CD14-positive monocyte (primary cell): Measurements from ENCODE around the gene ZNF536. TPM values are rescaled to one million over a fixed set of nuclear protein-coding genes. Genes with fewer than 3 reads are reported as not detected.
"Not testable (repeated sequence)": the region's sequence is repeated elsewhere in the genome, so short reads cannot be mapped to it uniquely, and the experiment has no call there.

Source experiments
- DNase-seq, 3 donors: peaks; one replicate each; pipeline ENCODE4 v3.0.0-alpha.2; 2011 to 2022
- H2AFZ ChIP-seq: 2 replicates; pipeline ENCODE4 v1.6.0; 2012; ENCODE audit warnings: mild to moderate bottlenecking, low read depth, low read length, inconsistent platforms; ENCODE audit not compliant: insufficient read depth, poor library complexity, severe bottlenecking
- H3K27ac ChIP-seq, 2 donors: 1 replicate in 1 of 2; 2 replicates in 1 of 2; pipeline ENCODE4 v1.5.1; 2012 to 2013; ENCODE audit warnings: low read length in 2 of 2, control low read depth in 1 of 2, inconsistent platforms in 1 of 2, low read depth in 1 of 2, mild to moderate bottlenecking in 1 of 2
- H3K27me3 ChIP-seq, 2 donors: one replicate each; pipeline versions ENCODE4 v1.6.0 to v1.6.1; 2011 to 2013; ENCODE audit warnings: low read length in 2 of 2; ENCODE audit not compliant: control insufficient read depth in 2 of 2, insufficient read depth in 2 of 2
- H3K36me3 ChIP-seq, 2 donors: replicated peaks in 1 of 2; 1 replicate in 1 of 2; 2 replicates in 1 of 2; pipeline versions ENCODE4 v1.5.1 to v1.6.1; 2012 to 2013; ENCODE audit warnings: low read length in 2 of 2, control low read depth in 1 of 2, inconsistent platforms in 1 of 2, mild to moderate bottlenecking in 1 of 2; ENCODE audit not compliant: insufficient read depth in 2 of 2, control insufficient read depth in 1 of 2
- H3K4me1 ChIP-seq, 2 donors: 1 replicate in 1 of 2; 2 replicates in 1 of 2; pipeline versions ENCODE4 v1.5.1 to v1.6.1; 2012 to 2013; ENCODE audit warnings: low read length in 2 of 2, control low read depth in 1 of 2, inconsistent platforms in 1 of 2, mild to moderate bottlenecking in 1 of 2, moderate library complexity in 1 of 2; ENCODE audit not compliant: insufficient read depth in 2 of 2, control insufficient read depth in 1 of 2
- H3K4me2 ChIP-seq: replicated peaks from 2 replicates; pipeline ENCODE3; 2012; ENCODE audit warnings: low read length, moderate library complexity, mild to moderate bottlenecking; ENCODE audit not compliant: poor library complexity, severe bottlenecking; ENCODE audit errors: extremely low read depth
- H3K4me3 ChIP-seq, 3 experiments: fragments of 200-600 bp in 1 of 3; sonication (generic) in 1 of 3; replicated peaks in 1 of 3; 1 replicate in 2 of 3; 2 replicates in 1 of 3; pipeline ENCODE4 v1.5.1; 2011 to 2013; ENCODE audit warnings: low read length in 3 of 3, mild to moderate bottlenecking in 3 of 3, control low read depth in 2 of 3, low read depth in 2 of 3, inconsistent platforms in 1 of 3, moderate library complexity in 1 of 3
- H3K79me2 ChIP-seq: 2 replicates; pipeline ENCODE4 v1.6.0; 2012; ENCODE audit warnings: mild to moderate bottlenecking, control low read depth, inconsistent platforms, low read length, moderate library complexity; ENCODE audit not compliant: insufficient read depth
- H3K9ac ChIP-seq: 2 replicates; pipeline ENCODE4 v1.6.0; 2017; ENCODE audit warnings: low read length, mild to moderate bottlenecking; ENCODE audit not compliant: insufficient read depth, poor library complexity, severe bottlenecking
- H3K9me3 ChIP-seq, 2 donors: replicated peaks in 1 of 2; 1 replicate in 1 of 2; 2 replicates in 1 of 2; pipeline versions ENCODE4 v1.5.1 to v1.6.1; 2012 to 2013; ENCODE audit warnings: low read length in 2 of 2, control low read depth in 1 of 2; ENCODE audit not compliant: control insufficient read depth in 1 of 2, insufficient read depth in 1 of 2
- H4K20me1 ChIP-seq: 2 replicates; pipeline ENCODE4 v1.6.0; 2012; ENCODE audit warnings: mild to moderate bottlenecking, low read length, control low read depth, moderate library complexity; ENCODE audit not compliant: insufficient read depth
- H3K27ac Mint-ChIP-seq, 7 donors: one replicate each; pipeline ENCODE4 v1.8.0; 2020; ENCODE audit warnings: mild to moderate bottlenecking in 7 of 7, mixed read lengths in 7 of 7, moderate library complexity in 6 of 7, inconsistent platforms in 2 of 7
- H3K27me3 Mint-ChIP-seq, 3 donors: one replicate each; pipeline ENCODE4 v1.8.0; 2021 to 2022; ENCODE audit warnings: low read depth in 3 of 3, mild to moderate bottlenecking in 3 of 3, mixed read lengths in 3 of 3, moderate library complexity in 3 of 3, inconsistent platforms in 1 of 3
- H3K36me3 Mint-ChIP-seq, 2 donors: one replicate each; pipeline ENCODE4 v1.8.0; 2020; ENCODE audit warnings: mixed read lengths in 2 of 2, inconsistent platforms in 1 of 2, mild to moderate bottlenecking in 1 of 2
- H3K4me1 Mint-ChIP-seq: one replicate; pipeline ENCODE4 v1.8.0; 2020; ENCODE audit warnings: mild to moderate bottlenecking, mixed read lengths
- H3K4me3 Mint-ChIP-seq, 2 donors: one replicate each; pipeline ENCODE4 v1.8.0; 2020; ENCODE audit warnings: mild to moderate bottlenecking in 2 of 2, mixed read lengths in 2 of 2, moderate library complexity in 1 of 2
- H3K9me3 Mint-ChIP-seq, 7 donors: one replicate each; pipeline ENCODE4 v1.8.0; 2020 to 2022; ENCODE audit warnings: mixed read lengths in 7 of 7, mild to moderate bottlenecking in 6 of 7, moderate library complexity in 6 of 7, inconsistent platforms in 2 of 7
- WGBS: methylation state at CpG from one replicate; pipeline ENCODE4 v1.1.5; 2013; ENCODE audit warnings: missing lambda C conversion rate; ENCODE audit not compliant: insufficient coverage; 5-methylcytosine and 5-hydroxymethylcytosine counted together
- intact Hi-C, 2 donors: fragments of 100-400 bp; cut with micrococcal nuclease; formaldehyde crosslinking; loops; one replicate each; pipeline versions ENCODE4 v1.15.0 to v1.15.1; 2023
- polyA plus RNA-seq, 3 donors: library from polyadenylated mRNA; depleted of rRNA in 1 of 3; unstranded in 2 of 3; stranded (reverse) in 1 of 3; fragments of 300-500 nt in 2 of 3; fragments of >200 nt in 1 of 3; fragmentation: Illumina TruSeq in 2 of 3; gene quantifications; 1 replicate in 2 of 3; 2 replicates in 1 of 3; pipeline ENCODE4 v1.2.3, GENCODE V29; 2012 to 2021
- TF ChIP-seq, protein P1 (sequence below): fragments of 200-600 bp; IDR thresholded peaks from one replicate; pipeline ENCODE4 v1.8.0; 2022; ENCODE audit warnings: antibody characterized with exemption, mild to moderate bottlenecking

ZNF536 gene
- polyA plus RNA-seq, 3 donors = not detected

DNA sequence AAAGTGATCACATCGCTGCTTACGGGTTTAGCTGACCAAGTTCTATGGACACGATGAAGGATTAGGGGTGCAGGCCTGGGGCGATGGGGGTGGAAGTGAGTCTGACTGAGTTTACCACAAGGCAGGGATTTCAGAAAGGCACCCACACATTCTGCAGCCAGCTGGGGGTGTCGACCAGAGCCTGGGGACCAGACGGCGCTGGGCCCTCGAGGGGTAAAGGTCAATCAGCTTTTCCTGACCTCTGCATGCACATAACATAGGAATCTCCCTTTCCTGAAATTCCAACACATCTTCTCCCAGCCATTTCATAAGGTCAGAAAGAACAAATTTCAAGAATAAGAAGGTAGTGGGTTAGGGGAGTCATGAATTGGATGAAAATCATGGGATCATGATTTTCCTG lies 92.0 kb downstream of the ZNF536 start:
- no peak overlapping the region for H3K27ac ChIP-seq
- intact Hi-C loops = no loop called here
- no peaks in the 10 kb centered on the region for H3K4me1 ChIP-seq
- 93% methylated on average over 4 of the region's 8 CpGs for WGBS
- H3K36me3 ChIP-seq = no peaks in the 10 kb centered on the region
- no peak overlapping the region for H3K27ac Mint-ChIP-seq
- H3K4me1 Mint-ChIP-seq = no peaks in the 10 kb centered on the region
- no peaks in the 10 kb centered on the region for H3K36me3 Mint-ChIP-seq
- no peak overlapping the region for H2AFZ ChIP-seq
- H3K9me3 ChIP-seq = no peaks in the 10 kb centered on the region
- H3K4me2 ChIP-seq = no peak overlapping the region
- no peak overlapping the region for H3K4me3 Mint-ChIP-seq
- no peaks in the 10 kb centered on the region for H3K79me2 ChIP-seq
- no peak overlapping the region for H3K4me3 ChIP-seq
- H3K27me3 Mint-ChIP-seq = peaks cover 0 to 2% (median 2%) of the 10 kb centered on the region in 3 donors
- peaks cover 0 to 13% (median 2%) of the 10 kb centered on the region in 7 donors for H3K9me3 Mint-ChIP-seq
- DNase-seq = no peak
- no peak overlapping the region for H3K9ac ChIP-seq
- no peaks in the 10 kb centered on the region for H3K27me3 ChIP-seq
- no peaks in the 10 kb centered on the region for H4K20me1 ChIP-seq
- TF ChIP-seq, protein P1, sequence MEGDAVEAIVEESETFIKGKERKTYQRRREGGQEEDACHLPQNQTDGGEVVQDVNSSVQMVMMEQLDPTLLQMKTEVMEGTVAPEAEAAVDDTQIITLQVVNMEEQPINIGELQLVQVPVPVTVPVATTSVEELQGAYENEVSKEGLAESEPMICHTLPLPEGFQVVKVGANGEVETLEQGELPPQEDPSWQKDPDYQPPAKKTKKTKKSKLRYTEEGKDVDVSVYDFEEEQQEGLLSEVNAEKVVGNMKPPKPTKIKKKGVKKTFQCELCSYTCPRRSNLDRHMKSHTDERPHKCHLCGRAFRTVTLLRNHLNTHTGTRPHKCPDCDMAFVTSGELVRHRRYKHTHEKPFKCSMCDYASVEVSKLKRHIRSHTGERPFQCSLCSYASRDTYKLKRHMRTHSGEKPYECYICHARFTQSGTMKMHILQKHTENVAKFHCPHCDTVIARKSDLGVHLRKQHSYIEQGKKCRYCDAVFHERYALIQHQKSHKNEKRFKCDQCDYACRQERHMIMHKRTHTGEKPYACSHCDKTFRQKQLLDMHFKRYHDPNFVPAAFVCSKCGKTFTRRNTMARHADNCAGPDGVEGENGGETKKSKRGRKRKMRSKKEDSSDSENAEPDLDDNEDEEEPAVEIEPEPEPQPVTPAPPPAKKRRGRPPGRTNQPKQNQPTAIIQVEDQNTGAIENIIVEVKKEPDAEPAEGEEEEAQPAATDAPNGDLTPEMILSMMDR = no peak

DNA sequence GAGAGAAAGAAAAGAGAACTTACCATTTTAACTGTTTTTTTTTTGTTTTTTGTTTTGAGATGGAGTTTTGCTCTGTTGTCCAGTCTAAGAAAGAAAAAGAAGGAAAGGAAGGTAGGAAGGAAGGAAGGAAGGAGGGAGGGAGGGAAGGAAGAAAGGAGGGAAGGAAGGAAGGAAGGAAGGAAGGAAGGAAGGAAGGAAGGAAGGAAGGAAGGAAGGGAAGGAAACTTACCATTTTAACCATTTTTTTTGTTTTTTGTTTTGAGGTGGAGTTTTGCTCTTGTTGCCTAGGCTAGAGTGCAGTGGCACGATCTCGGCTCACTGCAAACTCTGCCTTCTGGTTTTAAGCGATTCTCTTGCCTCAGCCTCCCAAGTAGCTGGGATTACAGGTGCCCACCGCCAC lies 94.4 kb downstream of the ZNF536 start:
- H3K4me1 Mint-ChIP-seq, H3K4me3 ChIP-seq, H3K9me3 ChIP-seq, intact Hi-C loops, H3K27ac ChIP-seq, H3K27me3 Mint-ChIP-seq, H3K4me2 ChIP-seq, H3K27ac Mint-ChIP-seq, H3K9me3 Mint-ChIP-seq, H3K79me2 ChIP-seq, H3K36me3 Mint-ChIP-seq, H4K20me1 ChIP-seq, H3K36me3 ChIP-seq, H3K4me1 ChIP-seq, DNase-seq, H2AFZ ChIP-seq, H3K4me3 Mint-ChIP-seq, H3K27me3 ChIP-seq, H3K9ac ChIP-seq: not testable (repeated sequence)
- 96% methylated on average over 4 of the region's 4 CpGs for WGBS
